T-cell (primary cell): ENCODE results near the gene RFNG. TPM values are rescaled to one million over a fixed set of nuclear protein-coding genes. Genes with fewer than 3 reads are reported as not detected.

ENCODE experiments used
- ATAC-seq, 4 experiments: fragments of 200-7000 bp in 3 of 4; fragments of 150-1000 bp in 1 of 4; cut with Tn5 transposase; replicated peaks in 1 of 4; 1 replicate in 3 of 4; 2 replicates in 1 of 4; pipeline ENCODE4 v1.10.0; 2021; ENCODE audit warnings: moderate library complexity in 3 of 4, mild to moderate bottlenecking in 2 of 4, moderate number of reproducible peaks in 1 of 4
- CTCF ChIA-PET, 2 donors: fragments of 300-600 bp; sonication (Branson Sonifier 250); formaldehyde crosslinking; loops; one replicate each; lab custom pipeline; 2022; ENCODE audit warnings: antibody characterized with exemption in 2 of 2; lab: Charles Lee
- POLR2A ChIA-PET, 2 donors: fragments of 300-600 bp; sonication (Branson Sonifier 250); formaldehyde crosslinking; loops; one replicate each; lab custom pipeline; 2022; ENCODE audit warnings: antibody characterized with exemption in 2 of 2; lab: Charles Lee
- DNase-seq, 35 experiments: peaks; one replicate each; pipeline versions ENCODE4 v3.0.0 to v3.0.0-alpha.2; 2013 to 2023
- H3K27ac ChIP-seq: one replicate; pipeline ENCODE4 v1.5.1; 2013; ENCODE audit warnings: low read length
- H3K27me3 ChIP-seq, 2 experiments: replicated peaks in 1 of 2; 1 replicate in 1 of 2; 2 replicates in 1 of 2; pipeline versions ENCODE4 v1.6.1 to v1.7.0; 2013; ENCODE audit warnings: low read length in 1 of 2, mixed read lengths in 1 of 2; ENCODE audit not compliant: control insufficient read depth in 2 of 2, insufficient read depth in 2 of 2; ENCODE audit errors: extremely low read depth in 1 of 2
- H3K36me3 ChIP-seq, 2 donors: 1 replicate in 1 of 2; 2 replicates in 1 of 2; pipeline versions ENCODE4 v1.6.1 to v1.7.0; 2013; ENCODE audit warnings: low read length in 1 of 2; ENCODE audit not compliant: control insufficient read depth in 2 of 2, insufficient read depth in 1 of 2; ENCODE audit errors: extremely low read depth in 1 of 2
- H3K4me1 ChIP-seq, 2 experiments: 1 replicate in 1 of 2; 2 replicates in 1 of 2; pipeline versions ENCODE4 v1.6.1 to v1.7.0; 2013; ENCODE audit warnings: low read length in 2 of 2, mixed read lengths in 1 of 2; ENCODE audit not compliant: insufficient read depth in 2 of 2, control insufficient read depth in 1 of 2; ENCODE audit errors: extremely low read depth in 1 of 2
- H3K4me3 ChIP-seq, 2 donors: 1 replicate in 1 of 2; 2 replicates in 1 of 2; pipeline versions ENCODE4 v1.5.1 to v1.7.0; 2013; ENCODE audit warnings: mild to moderate bottlenecking in 2 of 2, low read length in 1 of 2, moderate library complexity in 1 of 2; ENCODE audit not compliant: control insufficient read depth in 1 of 2; ENCODE audit errors: extremely low read depth in 1 of 2
- H3K9me3 ChIP-seq: 2 replicates; pipeline ENCODE4 v1.7.0; 2013
- H3K27ac Mint-ChIP-seq, 2 donors: one replicate each; pipeline ENCODE4 v1.8.0; 2020 to 2021; ENCODE audit warnings: mild to moderate bottlenecking in 2 of 2, mixed read lengths in 2 of 2
- H3K27me3 Mint-ChIP-seq, 2 donors: one replicate each; pipeline ENCODE4 v1.8.0; 2021 to 2022; ENCODE audit warnings: mixed read lengths in 2 of 2
- H3K36me3 Mint-ChIP-seq: one replicate; pipeline ENCODE4 v1.8.0; 2021; ENCODE audit warnings: mixed read lengths
- H3K4me1 Mint-ChIP-seq, 3 donors: one replicate each; pipeline ENCODE4 v1.8.0; 2020 to 2022; ENCODE audit warnings: mixed read lengths in 3 of 3, mild to moderate bottlenecking in 1 of 3
- H3K4me3 Mint-ChIP-seq, 3 donors: one replicate each; pipeline ENCODE4 v1.8.0; 2020 to 2022; ENCODE audit warnings: mild to moderate bottlenecking in 3 of 3, mixed read lengths in 3 of 3, moderate library complexity in 3 of 3
- H3K9me3 Mint-ChIP-seq, 3 donors: one replicate each; pipeline ENCODE4 v1.8.0; 2020 to 2022; ENCODE audit warnings: mixed read lengths in 3 of 3
- WGBS: methylation state at CpG from one replicate; pipeline ENCODE4 v1.1.5; 2013; ENCODE audit warnings: missing lambda C conversion rate; ENCODE audit not compliant: insufficient coverage; 5-methylcytosine and 5-hydroxymethylcytosine counted together
- total RNA-seq, 35 experiments: library from RNA in 6 of 35; stranded (reverse) in 6 of 35; fragments of 120-200 nt in 1 of 35; gene quantifications; one replicate each; pipeline versions ENCODE4 v1.2.1 to v1.2.4 and lab custom pipeline; 2013 to 2026

RFNG gene
- total RNA-seq, 5 donors from 2014 or later (not counting 1 experiment from before 2014, with no cell fraction given), result 31.5 to 38.6 (median 35.2) TPM

GRCh38 chr17:82019690-82020571, 31.7 kb downstream of the RFNG start:
- Histone ChIP-seq H3K4me1 (peaks cover 12 to 38% of the 10 kb centered on the region in 2 experiments), H3K4me3 (no peak overlapping the region), H3K27ac (no peak overlapping the region), H3K27me3 (peaks cover 0 to 6% of the 10 kb centered on the region in 2 experiments), H3K36me3 (peaks cover 0 to 5% of the 10 kb centered on the region in 2 donors), H3K9me3 (no peaks in the 10 kb centered on the region)
- no peaks in the 10 kb centered on the region for H3K27me3 Mint-ChIP-seq
- POLR2A ChIA-PET, result no interaction called here
- 71% methylated on average over 27 of the region's 34 CpGs for WGBS
- H3K36me3 Mint-ChIP-seq, result no peaks in the 10 kb centered on the region
- no peak overlapping the region for H3K4me3 Mint-ChIP-seq
- H3K27ac Mint-ChIP-seq, result no peak overlapping the region
- ATAC-seq, result no peak
- peaks cover 14 to 27% (median 19%) of the 10 kb centered on the region in 3 donors for H3K4me1 Mint-ChIP-seq
- peak in 29 of 35 experiments; percentile 26 to 74 (median 48) for DNase-seq
- H3K9me3 Mint-ChIP-seq, result no peaks in the 10 kb centered on the region
- CTCF ChIA-PET, result interaction anchor here (0.6 to 4.3 kb wide), 5 partner anchors 10 to 1290 kb away, joined by 3 to 26 read pairs (median 5); no protein-coding TSS in a partner anchor

GRCh38 chr17:82018989-82019689, 32.5 kb downstream of the RFNG start:
- Mint-ChIP-seq H3K36me3 (no peaks in the 10 kb centered on the region), H3K27ac (no peak overlapping the region), H3K4me3 (no peak overlapping the region), H3K27me3 (no peaks in the 10 kb centered on the region), H3K4me1 (peaks cover 14 to 25% (median 17%) of the 10 kb centered on the region in 3 donors), H3K9me3 (no peaks in the 10 kb centered on the region)
- Histone ChIP-seq H3K27ac (no peak overlapping the region), H3K4me3 (no peak overlapping the region), H3K36me3 (peaks cover 0 to 5% of the 10 kb centered on the region in 2 donors), H3K4me1 (peaks cover 11 to 34% of the 10 kb centered on the region in 2 experiments), H3K9me3 (no peaks in the 10 kb centered on the region), H3K27me3 (peaks cover 0 to under 1% of the 10 kb centered on the region in 2 experiments)
- ATAC-seq (no peak), DNase-seq (no peak)
- ChIA-PET CTCF (interaction anchor here in 1 of 2 donors (1.0 to 4.3 kb wide), 2 partner anchors 52 to 59 kb away, joined by 5 to 26 read pairs; no protein-coding TSS in a partner anchor), POLR2A (no interaction called here)
- 94% methylated on average over 29 of the region's 33 CpGs for WGBS

- H3K36me3 Mint-ChIP-seq, result no peaks in the 10 kb centered on the region
- H3K27me3 Mint-ChIP-seq, result no peaks in the 10 kb centered on the region
- DNase-seq, result no peak
- ChIA-PET CTCF (no interaction called here), POLR2A (no interaction called here)
- H3K27ac Mint-ChIP-seq, result no peak overlapping the region
- Histone ChIP-seq H3K27me3 (no peaks in the 10 kb centered on the region), H3K4me1 (peaks cover 7 to 26% of the 10 kb centered on the region in 2 experiments), H3K4me3 (no peak overlapping the region), H3K36me3 (peaks cover 0 to 5% of the 10 kb centered on the region in 2 donors), H3K9me3 (no peaks in the 10 kb centered on the region), H3K27ac (no peak overlapping the region)
- H3K4me3 Mint-ChIP-seq, result no peak overlapping the region
- WGBS, result 89% methylated on average over 19 of the region's 19 CpGs
- H3K4me1 Mint-ChIP-seq, result peaks cover 9 to 20% (median 13%) of the 10 kb centered on the region in 3 donors
- H3K9me3 Mint-ChIP-seq, result no peaks in the 10 kb centered on the region
- no peak for ATAC-seq
Observed at GRCh38 chr17:82018152-82018988, 33.2 kb downstream of the RFNG start.

GRCh38 chr17:82017612-82018151, 33.9 kb downstream of the RFNG start:
- no peak overlapping the region for H3K27ac ChIP-seq
- no peaks in the 10 kb centered on the region for H3K9me3 ChIP-seq
- H3K9me3 Mint-ChIP-seq, result no peaks in the 10 kb centered on the region
- ATAC-seq, result no peak
- peaks cover 0 to 5% of the 10 kb centered on the region in 2 donors for H3K36me3 ChIP-seq
- peaks cover 9 to 16% (median 13%) of the 10 kb centered on the region in 3 donors for H3K4me1 Mint-ChIP-seq
- no peak overlapping the region for H3K4me3 ChIP-seq
- ChIA-PET CTCF (no interaction called here), POLR2A (no interaction called here)
- no peak for DNase-seq
- peaks cover 7 to 26% of the 10 kb centered on the region in 2 experiments for H3K4me1 ChIP-seq
- no peak overlapping the region for H3K4me3 Mint-ChIP-seq
- 78% methylated on average over 8 of the region's 13 CpGs for WGBS
- H3K36me3 Mint-ChIP-seq, result no peaks in the 10 kb centered on the region
- H3K27me3 Mint-ChIP-seq, result no peaks in the 10 kb centered on the region
- no peak overlapping the region for H3K27ac Mint-ChIP-seq
- no peaks in the 10 kb centered on the region for H3K27me3 ChIP-seq

GRCh38 chr17:82016875-82017459, 34.6 kb downstream of the RFNG start:
- Mint-ChIP-seq H3K27ac (no peak overlapping the region), H3K36me3 (no peaks in the 10 kb centered on the region), H3K27me3 (no peaks in the 10 kb centered on the region), H3K4me1 (peaks cover 7 to 14% (median 11%) of the 10 kb centered on the region in 3 donors), H3K4me3 (no peak overlapping the region), H3K9me3 (no peaks in the 10 kb centered on the region)
- H3K9me3 ChIP-seq, result no peaks in the 10 kb centered on the region
- ChIA-PET POLR2A (no interaction called here), CTCF (no interaction called here)
- H3K27ac ChIP-seq, result no peak overlapping the region
- peaks cover 5 to 21% of the 10 kb centered on the region in 2 experiments for H3K4me1 ChIP-seq
- WGBS, result 91% methylated on average over 17 of the region's 24 CpGs
- H3K36me3 ChIP-seq, result peaks cover 0 to 5% of the 10 kb centered on the region in 2 donors
- DNase-seq (no peak), ATAC-seq (no peak)
- no peak overlapping the region for H3K4me3 ChIP-seq
- H3K27me3 ChIP-seq, result no peaks in the 10 kb centered on the region
